Activated naive CD4-positive, alpha-beta T cell treated with anti-CD3 and anti-CD28 coated beads, Interleukin-2, amount 50 U/mL, for 72 hours (primary cell): ENCODE measurements around the gene SEMA3C. TPM values are rescaled to one million over a fixed set of nuclear protein-coding genes. Genes with fewer than 3 reads are reported as not detected.

Experiments used
- ATAC-seq, 2 donors: fragments of 150-1000 bp; cut with Tn5 transposase; 2 replicates each; pipeline ENCODE4 v1.10.0; 2021; ENCODE audit warnings: mild to moderate bottlenecking in 2 of 2, moderate library complexity in 2 of 2
- DNase-seq, 2 donors: peaks; one replicate each; pipeline ENCODE4 v3.0.0; 2021 to 2022; ENCODE audit warnings: low spot score in 2 of 2
- H3K27ac Mint-ChIP-seq, 2 donors: one replicate each; pipeline ENCODE4 v1.8.0; 2022; ENCODE audit warnings: mild to moderate bottlenecking in 2 of 2, mixed read lengths in 2 of 2
- H3K36me3 Mint-ChIP-seq, 2 donors: one replicate each; pipeline ENCODE4 v1.8.0; 2022; ENCODE audit warnings: mixed read lengths in 2 of 2
- H3K9me3 Mint-ChIP-seq, 2 donors: one replicate each; pipeline ENCODE4 v1.8.0; 2022; ENCODE audit warnings: mixed read lengths in 2 of 2
- total RNA-seq, 2 donors: library from RNA; stranded (reverse); gene quantifications; one replicate each; pipeline ENCODE4 v1.2.3, GENCODE V29; 2022

The SEMA3C gene
- total RNA-seq, 2 donors from 2014 or later, result not detected

DNA sequence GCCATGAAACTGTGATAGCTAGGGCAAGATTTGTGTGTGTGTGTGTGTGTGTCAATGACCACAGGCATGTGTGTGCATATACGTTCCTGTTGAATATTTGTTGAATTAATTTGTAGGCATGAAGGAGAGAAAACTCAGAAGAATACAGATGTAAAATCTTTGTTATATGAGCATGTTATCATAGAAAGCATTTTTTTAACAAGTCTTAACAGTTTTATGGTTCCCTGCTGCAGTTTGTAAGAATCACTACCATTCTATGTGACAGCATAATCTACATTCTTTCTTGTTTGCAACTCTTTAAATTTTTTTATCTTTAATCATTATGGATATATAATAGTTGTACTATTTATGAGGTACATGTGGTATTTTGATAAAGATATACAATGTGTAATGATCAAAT lies 150.1 kb downstream of the SEMA3C start:
- Mint-ChIP-seq H3K27ac (no peak overlapping the region), H3K36me3 (no peaks in the 10 kb centered on the region), H3K9me3 (peaks cover 0 to 3% of the 10 kb centered on the region in 2 donors)
- ATAC-seq (no peak), DNase-seq (no peak)

DNA sequence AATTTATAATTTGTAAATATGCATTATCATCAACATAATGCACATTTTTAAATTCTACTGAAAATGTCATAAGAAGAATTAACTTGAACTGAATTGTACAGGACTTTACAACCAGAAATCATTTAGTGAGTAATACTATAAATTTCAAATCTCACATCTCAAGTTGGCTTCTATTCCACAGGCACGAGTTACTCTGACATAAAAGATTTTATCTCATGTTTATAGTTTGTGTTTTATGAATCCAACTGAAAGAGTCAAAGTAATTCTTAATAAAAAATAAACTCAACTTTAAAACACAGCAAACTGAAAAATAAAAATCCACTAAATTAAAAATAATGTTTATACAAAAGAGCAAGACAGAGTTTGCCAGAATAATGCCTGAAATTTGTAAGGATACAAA lies 151.2 kb downstream of the SEMA3C start:
- Mint-ChIP-seq H3K27ac (no peak overlapping the region), H3K36me3 (no peaks in the 10 kb centered on the region), H3K9me3 (no peaks in the 10 kb centered on the region)
- ATAC-seq (no peak), DNase-seq (no peak)

DNA sequence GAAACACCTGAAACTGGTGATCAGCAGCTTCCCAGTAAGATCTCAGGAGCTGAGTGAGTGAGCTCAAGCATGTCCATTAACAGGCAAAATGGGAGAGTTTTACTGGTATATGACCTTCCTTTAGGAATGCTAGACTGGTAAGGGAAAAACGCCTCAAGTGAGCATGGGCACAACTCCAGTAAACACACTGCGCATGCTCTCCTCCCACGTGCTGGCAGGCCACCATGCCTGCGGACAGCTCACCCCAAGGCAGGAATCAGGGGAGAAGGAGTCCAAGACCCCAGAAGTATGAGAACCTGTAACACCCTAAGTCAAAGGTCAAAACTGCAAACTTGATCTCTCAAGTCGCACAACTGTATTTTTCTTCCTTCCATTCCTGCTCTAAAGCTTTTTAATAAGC lies 152.1 kb downstream of the SEMA3C start:
- DNase-seq, result no peak
- Mint-ChIP-seq H3K9me3 (no peaks in the 10 kb centered on the region), H3K36me3 (no peaks in the 10 kb centered on the region), H3K27ac (no peak overlapping the region)
- no peak for ATAC-seq

DNA sequence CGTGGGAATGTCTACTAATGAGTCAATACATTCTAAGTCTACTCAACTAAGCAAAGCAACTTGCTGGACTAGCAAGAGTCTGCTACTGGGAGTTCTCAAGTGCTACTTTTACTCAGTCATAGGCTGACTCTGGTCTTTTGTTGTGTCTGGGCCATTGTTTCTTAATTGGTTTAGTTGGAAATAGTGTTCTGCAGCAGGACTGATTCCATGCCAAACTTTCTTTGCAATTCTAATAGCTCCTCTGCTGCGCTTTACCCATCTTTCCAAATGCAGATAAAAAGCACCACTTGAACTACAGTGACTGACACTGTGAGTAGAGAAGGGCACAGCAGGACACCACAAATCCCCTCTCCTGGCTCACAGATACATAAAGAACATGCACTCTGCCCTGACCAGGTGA lies 154.7 kb downstream of the SEMA3C start:
- DNase-seq (no peak), ATAC-seq (no peak)
- H3K9me3 Mint-ChIP-seq, result no peaks in the 10 kb centered on the region
- no peak overlapping the region for H3K27ac Mint-ChIP-seq
- H3K36me3 Mint-ChIP-seq, result no peaks in the 10 kb centered on the region

DNA sequence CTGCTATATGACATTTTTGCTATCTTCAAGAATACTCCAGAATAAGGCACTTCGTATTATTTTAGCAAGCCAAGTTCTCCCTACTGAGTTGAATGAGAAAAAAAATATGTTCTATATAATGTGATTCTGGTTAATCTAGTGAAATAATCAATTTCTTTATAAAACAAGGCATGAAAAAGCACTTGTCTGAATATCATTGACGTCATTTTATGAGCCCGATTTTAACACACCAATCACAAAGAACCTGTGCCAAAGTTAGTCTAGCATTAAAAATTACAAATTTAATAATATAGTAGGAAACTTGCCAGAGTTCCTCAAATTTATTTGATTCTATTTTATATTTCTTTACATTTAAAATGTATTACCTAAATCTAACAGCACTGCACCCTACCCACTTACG lies 155.1 kb downstream of the SEMA3C start:
- Mint-ChIP-seq H3K36me3 (no peaks in the 10 kb centered on the region), H3K9me3 (no peaks in the 10 kb centered on the region), H3K27ac (no peak overlapping the region)
- no peak for ATAC-seq
- no peak for DNase-seq

DNA sequence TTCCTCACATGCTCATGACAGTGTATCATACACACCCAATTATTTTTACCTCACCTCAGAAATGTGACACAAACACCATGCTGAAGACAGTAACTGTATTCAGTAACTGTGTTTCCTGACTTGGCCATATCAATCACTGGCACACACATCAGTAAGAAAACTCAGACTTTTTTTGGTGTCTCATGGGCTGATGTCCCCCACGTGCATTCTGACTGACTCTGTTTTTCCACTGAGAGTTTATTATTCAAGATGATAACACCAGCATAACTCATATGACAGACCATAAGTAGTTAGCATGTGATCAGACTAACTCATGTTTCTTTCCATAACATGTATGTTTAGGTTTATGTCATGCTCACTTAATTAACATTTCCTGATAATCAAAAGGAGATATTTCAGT lies 155.6 kb downstream of the SEMA3C start:
- no peaks in the 10 kb centered on the region for H3K9me3 Mint-ChIP-seq
- no peak for DNase-seq
- ATAC-seq, result no peak

DNA sequence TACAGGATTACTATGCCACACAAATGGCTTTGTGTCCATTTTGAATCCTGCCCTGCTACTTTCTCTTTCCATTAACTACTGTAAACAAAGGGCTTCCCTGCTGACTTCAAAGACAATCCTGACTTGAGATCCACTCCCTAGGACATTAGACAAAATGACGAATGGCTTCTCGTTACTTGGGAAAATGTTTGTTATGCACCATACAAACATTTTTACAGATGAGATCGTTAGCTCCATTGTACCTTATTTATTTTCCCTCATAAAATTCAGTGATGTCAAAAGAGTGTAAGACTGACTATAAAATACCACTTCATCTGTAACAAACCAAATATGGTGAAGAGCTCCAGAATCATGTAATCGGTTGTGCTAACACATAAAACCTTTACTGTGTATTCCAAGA lies 158.6 kb downstream of the SEMA3C start:
- Mint-ChIP-seq H3K27ac (no peak overlapping the region), H3K9me3 (peaks cover 3 to 6% of the 10 kb centered on the region in 2 donors), H3K36me3 (no peaks in the 10 kb centered on the region)
- no peak for ATAC-seq
- DNase-seq, result no peak

More for the DNA sequence above, 155.6 kb downstream of the SEMA3C start:
- Mint-ChIP-seq H3K27ac (no peak overlapping the region), H3K36me3 (no peaks in the 10 kb centered on the region)

DNA sequence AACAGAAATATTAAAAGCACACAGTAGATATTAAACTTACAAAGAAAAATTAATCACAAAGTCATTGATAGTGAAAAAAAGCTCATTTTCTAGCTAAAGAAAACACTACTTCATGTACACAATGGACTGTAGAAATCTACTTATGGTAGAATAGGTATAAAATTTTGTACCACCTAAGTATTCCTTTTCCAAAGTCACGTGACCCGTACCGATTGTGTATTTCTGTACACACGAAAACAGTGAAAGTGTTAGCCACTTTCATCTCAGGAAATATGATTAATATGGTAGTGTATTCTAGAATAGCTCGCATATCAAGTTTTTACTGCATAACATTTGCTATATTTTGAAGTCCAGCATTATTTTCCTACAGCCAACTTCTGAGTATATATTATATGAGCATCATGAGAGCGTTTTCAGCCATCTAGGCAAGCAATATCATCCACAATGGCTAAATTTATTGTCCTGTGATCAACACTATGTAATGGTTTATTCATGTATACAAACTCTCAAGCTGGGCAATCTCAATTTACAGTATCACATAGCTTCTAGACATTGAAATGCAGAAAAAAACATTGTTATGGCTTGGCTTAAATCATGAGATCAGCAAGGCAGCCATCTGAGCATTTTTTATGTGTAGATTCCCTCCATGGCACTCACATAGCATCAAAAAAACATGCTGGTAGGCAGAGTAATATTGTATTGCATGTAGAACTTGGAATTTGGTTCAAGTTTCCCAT lies 165.7 kb downstream of the SEMA3C start:
- ATAC-seq (no peak), DNase-seq (no peak)
- Mint-ChIP-seq H3K27ac (no peak overlapping the region), H3K36me3 (no peaks in the 10 kb centered on the region), H3K9me3 (peaks cover 6 to 7% of the 10 kb centered on the region in 2 donors)

DNA sequence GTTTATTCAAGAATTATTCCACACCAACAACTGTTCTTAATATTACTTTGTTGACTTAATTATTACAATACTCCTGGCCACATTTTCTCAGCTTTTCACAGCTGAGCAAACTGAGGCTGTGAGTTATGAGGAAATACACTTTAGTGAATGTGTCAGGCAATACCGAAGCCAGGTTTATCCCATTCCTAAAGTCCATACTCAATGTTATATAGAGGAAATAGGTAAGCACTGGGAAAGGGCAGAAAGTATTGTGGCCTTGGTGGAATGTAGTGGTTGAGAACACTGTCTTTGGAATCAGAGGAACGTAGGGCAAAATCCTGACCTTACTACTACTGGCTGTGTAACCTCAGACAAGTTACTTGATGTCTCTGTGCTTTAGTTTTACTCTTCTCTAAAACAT lies 169.6 kb downstream of the SEMA3C start:
- DNase-seq (no peak), ATAC-seq (no peak)
- H3K36me3 Mint-ChIP-seq, result no peaks in the 10 kb centered on the region
- H3K27ac Mint-ChIP-seq, result no peak overlapping the region
- peaks cover 0 to 3% of the 10 kb centered on the region in 2 donors for H3K9me3 Mint-ChIP-seq

DNA sequence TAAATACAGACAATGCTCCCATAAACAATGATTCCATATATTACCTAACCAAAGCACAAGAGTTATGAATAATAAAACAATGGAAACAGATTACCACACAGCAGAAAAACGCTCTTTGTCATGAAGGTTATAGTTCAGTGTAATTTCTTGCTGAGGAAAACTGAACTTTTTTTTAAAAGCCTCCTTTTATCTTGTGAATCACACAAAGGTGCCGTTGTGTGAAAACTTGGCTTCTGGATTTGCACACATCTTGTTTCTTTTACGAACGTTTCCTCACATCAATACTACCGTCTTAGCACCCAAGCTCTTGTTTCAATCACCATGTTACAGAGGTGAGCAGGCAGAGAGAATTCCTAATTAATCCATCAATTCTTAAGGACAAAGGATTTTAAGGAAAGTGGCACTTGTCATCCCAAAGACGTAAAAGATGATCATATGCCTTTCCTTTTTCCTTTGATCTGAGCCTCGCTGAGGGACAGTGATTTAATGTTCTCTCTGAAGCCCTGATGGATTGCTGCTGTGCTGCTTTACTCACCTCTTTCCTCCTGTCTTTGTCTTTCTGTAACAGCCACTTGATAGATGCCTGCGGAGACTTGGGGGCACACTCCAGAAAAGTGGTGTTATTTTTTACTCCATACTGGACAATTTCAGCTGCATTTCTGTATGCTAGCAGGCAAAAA lies 170.3 kb downstream of the SEMA3C start:
- H3K36me3 Mint-ChIP-seq, result no peaks in the 10 kb centered on the region
- no peak for DNase-seq
- no peak overlapping the region for H3K27ac Mint-ChIP-seq
- no peak for ATAC-seq
- H3K9me3 Mint-ChIP-seq, result peaks cover 0 to 3% of the 10 kb centered on the region in 2 donors

DNA sequence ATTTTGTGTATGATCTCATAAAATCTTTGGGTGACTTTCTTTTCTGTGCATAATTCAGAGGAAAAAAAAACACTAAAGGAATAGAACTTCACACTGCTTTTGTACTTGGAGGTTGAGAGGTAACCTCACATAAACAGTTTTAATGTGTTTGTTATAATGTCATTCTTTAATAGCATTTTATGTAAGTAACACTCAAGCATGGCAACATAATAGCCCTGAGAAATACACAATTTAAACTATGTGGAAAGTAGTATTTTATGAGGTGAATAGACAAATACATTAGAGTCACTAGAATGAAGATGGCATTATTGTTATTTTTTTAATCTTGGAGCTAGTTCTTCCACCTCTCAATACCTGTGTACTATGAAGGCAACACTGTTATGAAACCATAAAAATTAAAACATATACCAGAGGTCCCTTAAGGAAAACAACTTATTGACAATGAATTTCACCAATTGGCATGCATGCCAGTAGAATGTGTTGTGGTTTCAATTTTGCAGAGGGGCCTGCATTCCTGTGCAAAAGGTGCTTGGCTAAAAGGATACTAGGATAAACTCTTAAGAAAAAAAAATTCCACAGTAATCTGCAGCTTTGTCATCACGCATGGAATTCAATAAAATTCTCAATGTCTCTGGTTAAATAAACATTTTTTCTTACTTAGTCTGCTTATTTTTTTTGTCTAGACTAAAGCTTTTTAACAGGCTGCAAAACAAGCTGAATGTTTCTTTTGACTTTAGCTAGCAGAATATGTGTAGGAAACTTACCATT lies 177.9 kb downstream of the SEMA3C start:
- H3K36me3 Mint-ChIP-seq, result no peaks in the 10 kb centered on the region
- ATAC-seq, result no peak
- peaks cover under 1 to 6% of the 10 kb centered on the region in 2 donors for H3K9me3 Mint-ChIP-seq
- no peak for DNase-seq
- H3K27ac Mint-ChIP-seq, result no peak overlapping the region

DNA sequence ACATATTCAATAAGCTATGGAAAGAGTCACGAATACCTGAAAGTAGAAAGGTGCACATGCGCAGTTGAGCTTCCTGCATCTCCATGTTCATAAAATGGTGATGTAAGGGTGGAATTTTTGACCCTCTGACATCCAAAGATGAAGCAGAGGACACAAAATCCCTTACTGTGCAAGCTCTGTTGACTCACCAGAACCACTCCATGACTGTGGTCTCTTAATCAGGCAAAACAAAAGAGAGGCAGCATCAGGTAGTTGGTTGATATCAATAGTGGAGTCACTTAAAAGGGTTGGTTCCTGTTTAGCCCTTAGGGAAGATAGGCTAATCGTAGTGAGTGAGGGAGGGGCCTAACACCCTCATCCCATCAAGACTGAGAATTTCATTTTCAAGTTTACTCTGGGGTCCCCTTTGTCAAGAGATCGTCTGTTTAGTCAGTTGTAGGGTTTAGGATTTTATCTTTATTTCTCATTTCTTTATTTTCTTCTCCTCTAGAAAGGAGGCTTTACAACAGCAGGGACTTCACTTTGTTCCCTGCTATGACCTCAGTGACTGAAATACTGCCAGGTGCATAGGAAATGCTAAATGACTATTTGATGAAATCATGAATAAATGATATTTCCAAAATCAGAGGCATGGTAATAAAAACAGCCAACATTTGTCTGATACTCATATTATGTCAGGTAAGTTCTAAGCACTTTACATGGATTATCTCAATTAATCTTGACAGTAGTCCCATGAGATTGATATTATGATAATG lies 182.3 kb downstream of the SEMA3C start:
- no peak overlapping the region for H3K27ac Mint-ChIP-seq
- ATAC-seq, result no peak
- no peak for DNase-seq
- peaks cover 7 to 10% of the 10 kb centered on the region in 2 donors for H3K9me3 Mint-ChIP-seq
- no peaks in the 10 kb centered on the region for H3K36me3 Mint-ChIP-seq

DNA sequence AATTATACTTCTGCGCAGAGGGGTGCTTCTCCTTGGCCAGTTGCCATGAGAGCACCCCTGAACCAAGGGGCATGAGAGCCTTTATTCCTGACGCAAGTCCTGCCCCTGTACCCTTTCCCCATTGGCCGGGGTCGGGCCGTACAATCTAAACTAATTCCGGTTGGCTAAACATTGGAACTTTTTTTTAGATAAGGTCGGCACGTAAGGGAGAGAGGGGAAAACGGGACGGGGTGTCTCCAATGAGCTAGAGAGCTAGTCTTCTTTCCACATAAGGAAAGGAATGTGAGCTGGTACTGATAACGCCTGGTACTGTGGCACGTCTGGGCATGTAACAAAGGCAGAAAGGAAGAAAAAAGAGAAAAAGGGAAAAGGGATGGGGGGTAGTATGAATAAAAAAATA lies 183.5 kb downstream of the SEMA3C start:
- H3K9me3 Mint-ChIP-seq, result peaks cover 10 to 12% of the 10 kb centered on the region in 2 donors
- H3K27ac Mint-ChIP-seq, result no peak overlapping the region
- DNase-seq (no peak), ATAC-seq (no peak)
- no peaks in the 10 kb centered on the region for H3K36me3 Mint-ChIP-seq

DNA sequence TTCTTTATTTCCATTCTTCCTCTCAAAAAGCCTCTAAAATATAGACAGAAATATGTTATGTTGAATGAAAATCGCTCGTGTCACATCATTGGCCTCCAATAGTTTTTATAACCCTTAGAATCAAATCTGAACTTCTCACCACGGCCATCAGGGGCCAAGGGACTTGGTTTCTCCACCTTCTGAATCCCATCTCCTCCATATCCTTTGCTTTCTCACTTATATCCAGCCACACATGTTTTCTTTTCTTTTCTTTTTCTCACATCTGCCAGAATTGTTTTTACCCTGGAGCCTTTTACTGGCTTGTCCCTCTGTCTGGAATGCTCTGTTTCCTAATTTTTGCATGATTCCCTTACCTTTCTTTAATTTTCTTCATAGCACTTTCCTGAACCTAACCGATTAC lies 184.8 kb downstream of the SEMA3C start:
- H3K27ac Mint-ChIP-seq, result no peak overlapping the region
- peaks cover 10 to 12% of the 10 kb centered on the region in 2 donors for H3K9me3 Mint-ChIP-seq
- DNase-seq (no peak), ATAC-seq (no peak)
- no peaks in the 10 kb centered on the region for H3K36me3 Mint-ChIP-seq

DNA sequence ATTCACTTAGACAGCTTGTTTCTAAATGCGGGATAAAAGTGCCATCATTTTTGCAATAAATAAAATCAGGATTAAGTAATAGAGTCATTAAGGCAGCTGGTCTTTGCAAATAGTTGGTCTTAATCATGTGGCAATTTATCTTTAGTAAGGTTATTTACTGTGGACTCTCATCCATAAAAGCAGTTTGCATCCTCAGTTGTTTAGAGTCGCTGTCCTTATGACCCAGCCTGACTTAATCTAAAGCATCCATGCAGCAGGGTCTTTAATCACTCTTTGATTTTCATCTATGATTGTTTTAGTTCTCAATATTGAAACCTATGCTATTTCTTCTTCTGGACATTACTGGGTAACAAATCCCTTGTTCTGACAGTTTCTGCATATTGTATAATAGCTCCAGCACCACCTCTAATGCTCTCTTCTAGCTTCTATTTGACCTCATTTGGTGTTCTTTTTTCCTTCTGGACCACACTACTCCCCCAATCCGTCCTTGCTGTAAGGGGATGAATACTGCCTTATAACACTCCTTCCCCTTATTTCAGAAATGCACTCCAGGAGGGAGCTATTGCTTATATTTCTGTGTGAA lies 185.4 kb downstream of the SEMA3C start:
- no peak for DNase-seq
- H3K27ac Mint-ChIP-seq, result no peak overlapping the region
- peaks cover 10 to 12% of the 10 kb centered on the region in 2 donors for H3K9me3 Mint-ChIP-seq
- ATAC-seq, result no peak
- H3K36me3 Mint-ChIP-seq, result no peaks in the 10 kb centered on the region

DNA sequence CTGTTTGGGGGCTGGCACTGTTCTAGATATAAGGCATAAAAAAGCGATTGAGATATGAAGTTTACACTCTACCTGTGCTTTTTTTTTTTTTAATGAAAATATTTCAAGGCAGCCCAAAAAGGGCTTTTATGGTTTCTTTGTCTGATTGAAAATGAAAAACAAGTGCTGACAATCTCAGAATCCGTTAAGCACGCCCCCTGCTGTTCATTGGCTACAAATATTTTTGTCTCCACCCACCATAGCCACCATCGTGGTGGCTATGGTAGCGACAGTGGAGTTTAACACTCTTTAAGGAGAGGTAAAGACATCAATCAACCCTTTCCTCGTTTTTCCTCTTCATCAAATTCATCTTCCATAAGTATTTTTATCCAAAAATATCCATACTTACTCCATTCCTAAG lies 186.2 kb downstream of the SEMA3C start:
- ATAC-seq, result no peak
- DNase-seq, result no peak
- Mint-ChIP-seq H3K27ac (no peak overlapping the region), H3K36me3 (no peaks in the 10 kb centered on the region), H3K9me3 (peaks cover 8 to 12% of the 10 kb centered on the region in 2 donors)
